ENCODE measurements around the gene NAV2. TPM values are rescaled to one million over a fixed set of nuclear protein-coding genes. Genes with fewer than 3 reads are reported as not detected.
"Not testable (repeated sequence)": the region's sequence is repeated elsewhere in the genome, so short reads cannot be mapped to it uniquely, and the experiment has no call there.

The NAV2 gene
- total RNA-seq, 1 donor, result 11.2 TPM

DNA sequence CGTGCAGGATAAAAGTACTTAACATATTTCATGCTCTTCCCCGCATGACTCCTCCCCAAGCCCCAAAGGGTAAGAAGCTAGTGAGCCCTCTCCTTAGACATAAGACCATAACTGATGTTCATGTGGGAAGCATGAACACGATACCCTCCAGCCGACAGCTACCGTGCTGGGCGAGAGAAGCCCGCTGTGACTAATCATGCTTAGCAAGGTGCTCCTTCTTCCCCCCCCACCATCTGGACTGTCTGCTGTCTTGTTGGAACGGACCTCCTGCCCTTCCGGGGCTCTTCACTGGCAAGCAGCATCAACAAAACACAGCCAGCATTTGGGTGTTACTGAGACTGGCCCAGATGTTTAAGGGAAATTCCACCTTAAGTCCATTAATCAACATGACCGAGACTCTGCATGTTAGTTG is 247.0 kb downstream of the NAV2 start:
- DNase-seq (ENCODE audit: low read depth), result no peak
- TF ChIP-seq, protein P1, sequence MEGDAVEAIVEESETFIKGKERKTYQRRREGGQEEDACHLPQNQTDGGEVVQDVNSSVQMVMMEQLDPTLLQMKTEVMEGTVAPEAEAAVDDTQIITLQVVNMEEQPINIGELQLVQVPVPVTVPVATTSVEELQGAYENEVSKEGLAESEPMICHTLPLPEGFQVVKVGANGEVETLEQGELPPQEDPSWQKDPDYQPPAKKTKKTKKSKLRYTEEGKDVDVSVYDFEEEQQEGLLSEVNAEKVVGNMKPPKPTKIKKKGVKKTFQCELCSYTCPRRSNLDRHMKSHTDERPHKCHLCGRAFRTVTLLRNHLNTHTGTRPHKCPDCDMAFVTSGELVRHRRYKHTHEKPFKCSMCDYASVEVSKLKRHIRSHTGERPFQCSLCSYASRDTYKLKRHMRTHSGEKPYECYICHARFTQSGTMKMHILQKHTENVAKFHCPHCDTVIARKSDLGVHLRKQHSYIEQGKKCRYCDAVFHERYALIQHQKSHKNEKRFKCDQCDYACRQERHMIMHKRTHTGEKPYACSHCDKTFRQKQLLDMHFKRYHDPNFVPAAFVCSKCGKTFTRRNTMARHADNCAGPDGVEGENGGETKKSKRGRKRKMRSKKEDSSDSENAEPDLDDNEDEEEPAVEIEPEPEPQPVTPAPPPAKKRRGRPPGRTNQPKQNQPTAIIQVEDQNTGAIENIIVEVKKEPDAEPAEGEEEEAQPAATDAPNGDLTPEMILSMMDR (IDR thresholded peaks at IDR 0.05; ENCODE audit: insufficient read depth, low read depth, low read length), result no peak
- no peak overlapping the region for H3K4me3 ChIP-seq (ENCODE audit: low read depth, low read length)

DNA sequence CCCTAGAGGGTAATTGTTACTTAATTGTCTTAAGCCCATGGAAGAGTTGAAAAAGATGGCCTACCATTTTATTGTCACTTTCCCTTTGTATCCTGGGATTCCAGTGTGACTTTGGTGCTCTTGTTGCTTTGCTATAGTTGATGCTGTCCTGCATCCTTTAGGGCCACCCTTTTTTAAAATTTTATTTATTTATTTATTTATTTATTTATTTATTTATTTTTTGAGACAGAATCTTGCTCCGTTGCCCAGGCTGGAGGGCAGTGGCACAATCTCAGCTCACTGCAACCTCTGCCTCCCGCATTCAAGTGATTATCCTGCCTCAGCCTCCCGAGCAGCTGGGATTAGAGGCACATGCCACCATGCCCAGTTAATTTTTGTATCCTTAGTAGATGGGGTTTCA is 247.8 kb downstream of the NAV2 start:
- H3K4me3 ChIP-seq (ENCODE audit: low read depth, low read length); DNase-seq (ENCODE audit: low read depth): not testable (repeated sequence)

DNA sequence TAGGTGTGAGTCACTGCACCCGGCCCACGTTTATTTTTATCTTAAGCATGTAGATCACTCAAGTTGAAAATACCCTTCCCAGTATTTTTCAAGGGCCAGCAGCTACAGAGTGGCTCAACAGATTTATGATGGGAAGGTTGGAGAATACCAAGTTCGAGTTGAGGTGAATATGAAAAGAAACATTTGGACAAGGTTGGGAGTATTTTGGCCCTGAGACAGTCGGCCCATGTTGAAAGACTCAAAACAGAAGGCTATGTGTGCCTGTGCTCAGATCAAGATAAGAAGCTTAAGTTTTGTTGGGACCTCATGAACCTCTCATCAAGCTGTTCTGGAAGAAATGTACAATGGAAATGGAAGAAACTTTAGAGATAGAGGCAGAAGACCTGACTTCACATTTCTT is 248.6 kb downstream of the NAV2 start:
- H3K4me3 ChIP-seq (ENCODE audit: low read depth, low read length), result no peak overlapping the region
- no peak for DNase-seq (ENCODE audit: low read depth)
- TF ChIP-seq, protein P1 (IDR thresholded peaks at IDR 0.05; ENCODE audit: insufficient read depth, low read depth, low read length), result no peak

DNA sequence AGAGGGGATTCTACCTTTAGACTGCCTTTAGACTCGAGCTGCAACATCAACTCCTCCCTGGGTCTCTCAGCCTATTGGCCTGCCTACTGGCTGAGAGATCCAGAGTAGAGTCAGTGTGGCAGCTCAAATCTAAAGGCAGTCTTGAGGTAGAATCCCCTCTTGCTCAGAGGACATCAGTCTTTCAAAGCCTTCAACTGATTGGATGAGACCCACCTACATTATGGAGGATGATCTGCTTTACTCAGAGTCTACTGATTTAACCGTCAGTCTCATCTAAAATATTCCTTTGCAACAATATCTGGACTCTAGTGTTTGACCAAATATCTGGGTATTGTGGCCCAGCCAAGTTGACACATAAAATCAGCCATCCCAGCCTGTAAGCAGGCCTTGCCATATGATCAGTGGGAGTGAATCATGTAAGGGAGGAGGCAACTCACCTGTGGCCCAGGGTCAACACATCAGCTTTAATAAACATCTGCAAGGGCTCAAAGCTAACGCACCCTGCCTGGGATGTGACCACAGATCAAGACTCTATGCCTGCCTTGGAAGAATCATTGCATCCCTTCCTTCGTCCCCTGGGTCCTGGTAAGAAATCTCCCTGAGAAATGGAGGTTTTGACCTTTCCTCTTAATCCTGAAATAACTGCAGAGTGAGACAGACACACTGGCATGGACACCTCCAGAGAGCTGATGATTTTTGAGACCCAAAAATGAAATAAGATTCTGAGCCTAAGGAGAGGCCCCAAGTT is 249.6 kb downstream of the NAV2 start:
- no peak overlapping the region for H3K4me3 ChIP-seq (ENCODE audit: low read depth, low read length)
- DNase-seq (ENCODE audit: low read depth), result no peak
- TF ChIP-seq, protein P1 (IDR thresholded peaks at IDR 0.05; ENCODE audit: insufficient read depth, low read depth, low read length), result no peak

DNA sequence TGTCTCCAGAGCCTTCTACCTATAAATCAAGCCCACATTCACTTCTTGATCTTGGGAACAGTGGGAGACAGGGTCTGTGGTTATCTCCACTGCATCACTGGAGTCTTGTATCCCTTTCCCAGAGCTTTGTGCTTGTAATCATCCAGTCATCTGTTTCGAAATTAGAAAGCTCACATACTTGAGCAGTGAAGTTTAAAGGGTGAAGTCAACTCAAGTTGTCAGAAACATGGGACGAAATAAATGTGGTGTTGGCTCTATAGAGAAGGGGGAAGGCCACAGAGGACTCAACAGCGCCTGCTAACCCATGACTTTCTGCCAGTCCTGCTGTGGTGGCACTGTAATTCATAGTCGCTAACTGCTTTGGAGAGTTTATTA is 250.2 kb downstream of the NAV2 start:
- peak; percentile 82 for DNase-seq (ENCODE audit: low read depth)
- no peak overlapping the region for H3K4me3 ChIP-seq (ENCODE audit: low read depth, low read length)
- TF ChIP-seq, protein P1 (IDR thresholded peaks at IDR 0.05; ENCODE audit: insufficient read depth, low read depth, low read length), result no peak

DNA sequence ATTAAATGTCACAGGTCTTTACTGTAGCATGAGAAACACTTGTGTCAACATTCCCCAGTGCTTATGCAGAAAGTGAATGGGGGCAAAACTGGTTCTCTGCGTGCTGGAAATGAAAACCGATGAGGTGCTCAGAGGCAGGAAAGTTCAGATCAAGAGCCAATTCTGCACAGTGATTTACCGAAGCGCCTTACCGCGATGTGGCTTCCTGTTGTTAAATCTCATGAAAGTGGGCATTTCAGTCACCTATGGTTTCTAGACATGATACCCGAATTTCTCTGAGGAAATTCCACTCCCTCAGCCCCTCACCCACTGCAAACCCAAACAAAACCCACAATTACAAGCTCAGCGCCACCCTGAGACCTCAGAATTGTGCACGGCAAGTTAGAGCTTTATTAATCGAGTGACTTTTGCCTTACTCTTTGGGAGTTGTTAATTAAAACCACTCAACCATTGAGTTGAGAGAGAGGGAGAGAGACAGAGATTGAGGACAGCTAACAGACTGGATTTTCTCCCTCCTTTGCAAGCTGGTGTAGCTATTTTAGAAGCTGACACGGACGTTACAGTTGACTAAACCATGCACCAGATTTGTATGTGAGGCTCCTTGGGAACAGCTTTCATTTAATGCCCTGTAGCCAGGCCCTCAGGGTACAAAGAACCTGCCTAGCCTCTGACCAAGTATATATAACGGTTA is 251.2 kb downstream of the NAV2 start:
- TF ChIP-seq, protein P1 (IDR thresholded peaks at IDR 0.05; ENCODE audit: insufficient read depth, low read depth, low read length), result no peak
- no peak overlapping the region for H3K4me3 ChIP-seq (ENCODE audit: low read depth, low read length)
- no peak for DNase-seq (ENCODE audit: low read depth)

DNA sequence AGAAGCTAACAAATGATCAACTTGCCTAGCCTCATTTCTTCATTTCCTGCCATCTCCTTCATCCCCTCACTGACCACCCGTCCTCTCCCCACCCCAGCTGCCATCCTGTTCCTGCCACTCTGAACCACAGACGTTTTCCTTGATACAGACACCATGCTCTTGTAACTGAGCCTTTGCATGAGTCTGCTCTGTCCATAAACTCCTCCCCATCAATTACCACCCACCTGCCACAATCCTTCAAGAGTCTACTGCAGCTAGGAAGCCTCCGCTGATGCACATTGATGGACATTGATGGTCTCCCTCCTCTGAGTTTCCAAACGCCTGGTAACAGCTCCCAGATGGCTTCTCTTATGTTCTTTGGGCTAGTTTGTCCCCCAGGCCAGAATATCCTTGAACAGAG is 253.8 kb downstream of the NAV2 start:
- no peak overlapping the region for H3K4me3 ChIP-seq (ENCODE audit: low read depth, low read length)
- no peak for DNase-seq (ENCODE audit: low read depth)
- TF ChIP-seq, protein P1 (IDR thresholded peaks at IDR 0.05; ENCODE audit: insufficient read depth, low read depth, low read length), result no peak

All from fibroblast of villous mesenchyme (primary cell).